Nephron progenitor cell (in vitro differentiated cells): ENCODE data around the gene POLDIP2.

ENCODE experiments used
- DNase-seq: peaks from one replicate; pipeline ENCODE4 v3.0.0; 2021
- H3K27ac Mint-ChIP-seq: 2 replicates; pipeline ENCODE4 v1.8.0; 2021; ENCODE audit warnings: mild to moderate bottlenecking, moderate library complexity, mixed read lengths
- H3K27me3 Mint-ChIP-seq: 2 replicates; pipeline ENCODE4 v1.8.0; 2021; ENCODE audit warnings: mild to moderate bottlenecking, low read depth, mixed read lengths; ENCODE audit not compliant: poor library complexity
- H3K36me3 Mint-ChIP-seq: 2 replicates; pipeline ENCODE4 v1.8.0; 2021; ENCODE audit warnings: low read depth, mixed read lengths
- H3K4me1 Mint-ChIP-seq: 2 replicates; pipeline ENCODE4 v1.8.0; 2021; ENCODE audit warnings: mixed read lengths
- H3K4me3 Mint-ChIP-seq: 2 replicates; pipeline ENCODE4 v1.8.0; 2021; ENCODE audit warnings: mild to moderate bottlenecking, moderate library complexity, mixed read lengths
- H3K9me3 Mint-ChIP-seq: 2 replicates; pipeline ENCODE4 v1.8.0; 2021; ENCODE audit warnings: mild to moderate bottlenecking, moderate library complexity, mixed read lengths
- TF ChIP-seq, protein P1 (sequence below): fragments of 200-600 bp; sonication (generic); IDR thresholded peaks from 2 replicates; pipeline ENCODE4 v1.5.0; 2021; ENCODE audit warnings: antibody characterized with exemption

The POLDIP2 gene

DNA sequence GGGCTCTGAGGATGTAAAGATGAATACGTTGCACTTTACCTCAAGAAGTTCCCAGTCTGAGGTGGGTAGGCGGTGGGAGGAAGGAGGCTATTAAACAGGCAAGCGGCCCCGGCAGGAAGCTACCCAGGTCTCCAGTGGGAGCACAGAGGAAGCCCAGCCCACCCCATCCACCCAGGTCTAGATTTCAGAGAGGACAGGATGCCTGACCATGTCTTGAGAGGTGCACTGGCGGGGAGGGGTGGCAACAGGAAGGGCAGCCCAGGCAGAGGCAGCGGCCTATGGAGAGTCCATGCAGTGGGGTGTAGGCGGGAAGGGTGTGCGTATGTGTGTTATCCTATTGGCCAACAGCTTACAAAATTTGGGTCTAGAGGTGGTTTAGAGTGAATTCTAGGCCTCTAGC, 28.1 kb upstream of the POLDIP2 start:
- H3K4me3 Mint-ChIP-seq = peak overlapping the region; percentile 30
- peaks cover 77% of the 10 kb centered on the region for H3K27me3 Mint-ChIP-seq
- no peak for DNase-seq
- no peaks in the 10 kb centered on the region for H3K9me3 Mint-ChIP-seq
- H3K4me1 Mint-ChIP-seq = peaks cover 7% of the 10 kb centered on the region
- H3K27ac Mint-ChIP-seq = no peak overlapping the region
- peaks cover 16% of the 10 kb centered on the region for H3K36me3 Mint-ChIP-seq
- TF ChIP-seq, protein P1, sequence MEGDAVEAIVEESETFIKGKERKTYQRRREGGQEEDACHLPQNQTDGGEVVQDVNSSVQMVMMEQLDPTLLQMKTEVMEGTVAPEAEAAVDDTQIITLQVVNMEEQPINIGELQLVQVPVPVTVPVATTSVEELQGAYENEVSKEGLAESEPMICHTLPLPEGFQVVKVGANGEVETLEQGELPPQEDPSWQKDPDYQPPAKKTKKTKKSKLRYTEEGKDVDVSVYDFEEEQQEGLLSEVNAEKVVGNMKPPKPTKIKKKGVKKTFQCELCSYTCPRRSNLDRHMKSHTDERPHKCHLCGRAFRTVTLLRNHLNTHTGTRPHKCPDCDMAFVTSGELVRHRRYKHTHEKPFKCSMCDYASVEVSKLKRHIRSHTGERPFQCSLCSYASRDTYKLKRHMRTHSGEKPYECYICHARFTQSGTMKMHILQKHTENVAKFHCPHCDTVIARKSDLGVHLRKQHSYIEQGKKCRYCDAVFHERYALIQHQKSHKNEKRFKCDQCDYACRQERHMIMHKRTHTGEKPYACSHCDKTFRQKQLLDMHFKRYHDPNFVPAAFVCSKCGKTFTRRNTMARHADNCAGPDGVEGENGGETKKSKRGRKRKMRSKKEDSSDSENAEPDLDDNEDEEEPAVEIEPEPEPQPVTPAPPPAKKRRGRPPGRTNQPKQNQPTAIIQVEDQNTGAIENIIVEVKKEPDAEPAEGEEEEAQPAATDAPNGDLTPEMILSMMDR = no peak

DNA sequence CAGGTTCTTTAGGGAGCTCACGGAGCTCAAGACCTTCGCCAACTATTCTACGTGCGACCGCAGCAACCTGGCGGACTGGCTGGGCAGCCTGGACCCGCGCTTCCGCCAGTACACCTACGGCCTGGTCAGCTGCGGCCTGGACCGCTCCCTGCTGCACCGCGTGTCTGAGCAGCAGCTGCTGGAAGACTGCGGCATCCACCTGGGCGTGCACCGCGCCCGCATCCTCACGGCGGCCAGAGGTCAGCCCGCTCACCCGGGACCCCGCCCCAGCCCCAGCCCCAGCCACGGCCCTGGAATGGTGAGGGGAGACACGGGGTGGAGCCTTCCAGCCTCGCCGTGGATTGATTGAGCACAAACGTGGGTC, 27.7 kb upstream of the POLDIP2 start:
- peaks cover 7% of the 10 kb centered on the region for H3K4me1 Mint-ChIP-seq
- H3K27ac Mint-ChIP-seq = no peak overlapping the region
- no peaks in the 10 kb centered on the region for H3K9me3 Mint-ChIP-seq
- peak overlapping the region; percentile 75 for H3K4me3 Mint-ChIP-seq
- TF ChIP-seq, protein P1 = no peak
- H3K36me3 Mint-ChIP-seq = peaks cover 16% of the 10 kb centered on the region
- no peak for DNase-seq
- peaks cover 81% of the 10 kb centered on the region for H3K27me3 Mint-ChIP-seq

- TF ChIP-seq, protein P1 = no peak
- DNase-seq = peak; percentile 50
- peaks cover 7% of the 10 kb centered on the region for H3K4me1 Mint-ChIP-seq
- H3K4me3 Mint-ChIP-seq = peak overlapping the region; percentile 75
- no peak overlapping the region for H3K27ac Mint-ChIP-seq
- peaks cover 11% of the 10 kb centered on the region for H3K36me3 Mint-ChIP-seq
- peaks cover 86% of the 10 kb centered on the region for H3K27me3 Mint-ChIP-seq
- no peaks in the 10 kb centered on the region for H3K9me3 Mint-ChIP-seq
Measured at GRCh38 chr17:28384281-28385036, 27.1 kb upstream of the POLDIP2 start.

- Mint-ChIP-seq H3K36me3 (peaks cover 9% of the 10 kb centered on the region), H3K4me3 (peak overlapping the region; percentile 37), H3K9me3 (no peaks in the 10 kb centered on the region), H3K4me1 (peaks cover 7% of the 10 kb centered on the region), H3K27me3 (peaks cover 75% of the 10 kb centered on the region), H3K27ac (no peak overlapping the region)
- TF ChIP-seq, protein P1 = peak; percentile 41
- peak; percentile 70 for DNase-seq
Measured at GRCh38 chr17:28381141-28381825, 24.0 kb upstream of the POLDIP2 start.

- TF ChIP-seq, protein P1 = no peak
- Mint-ChIP-seq H3K27ac (no peak overlapping the region), H3K4me3 (peak overlapping the region; percentile 11), H3K27me3 (peaks cover 65% of the 10 kb centered on the region), H3K4me1 (peaks cover 7% of the 10 kb centered on the region), H3K36me3 (peaks cover 5% of the 10 kb centered on the region), H3K9me3 (no peaks in the 10 kb centered on the region)
- no peak for DNase-seq
Measured at GRCh38 chr17:28379814-28380801, 22.8 kb upstream of the POLDIP2 start.
